SK-N-SH treated with all-trans-retinoic acid at 6 μM for 48 hours (cell line): ENCODE results near the gene PRR5L.

Source experiments
- ATAC-seq: fragments of 200-7000 bp; cut with Tn5 transposase; 3 replicates; pipeline ENCODE4 v1.9.1; 2020; ENCODE audit warnings: mild to moderate bottlenecking, moderate library complexity
- BACH2 ChIP-seq: fragments of 250-450 bp; sonication (Bioruptor Pico); IDR thresholded peaks from 2 replicates; pipeline ENCODE4 v1.9.0; 2021; ENCODE audit warnings: mild to moderate bottlenecking, borderline replicate concordance
- CREB5 ChIP-seq: fragments of 250-450 bp; sonication (Bioruptor Pico); IDR thresholded peaks from 2 replicates; pipeline ENCODE4 v1.5.1; 2020; ENCODE audit warnings: low read depth, mild to moderate bottlenecking, moderate library complexity
- CSDC2 ChIP-seq: fragments of 250-450 bp; sonication (Bioruptor Pico); IDR thresholded peaks from 2 replicates; pipeline ENCODE4 v1.5.0; 2020; ENCODE audit warnings: mild to moderate bottlenecking, moderate library complexity
- CSRNP3 ChIP-seq: fragments of 250-450 bp; sonication (Bioruptor Pico); IDR thresholded peaks from 2 replicates; pipeline ENCODE4 v1.5.1; 2021; ENCODE audit warnings: mild to moderate bottlenecking, moderate library complexity
- ESRRG ChIP-seq: fragments of 250-450 bp; sonication (Bioruptor Pico); IDR thresholded peaks from 2 replicates; pipeline ENCODE4 v1.6.1; 2021; ENCODE audit warnings: mild to moderate bottlenecking
- GLIS3 ChIP-seq: fragments of 250-450 bp; sonication (Bioruptor Pico); IDR thresholded peaks from 2 replicates; pipeline ENCODE4 v1.5.0; 2020; ENCODE audit warnings: mild to moderate bottlenecking, moderate library complexity
- ISL1 ChIP-seq: fragments of 250-450 bp; sonication (Bioruptor Pico); IDR thresholded peaks from 2 replicates; pipeline ENCODE4 v2.1.2; 2022; ENCODE audit warnings: mild to moderate bottlenecking, moderate library complexity
- POU6F1 ChIP-seq: fragments of 250-450 bp; sonication (Bioruptor Pico); IDR thresholded peaks from 2 replicates; pipeline ENCODE4 v1.8.0; 2021; ENCODE audit warnings: low read depth, mild to moderate bottlenecking, moderate library complexity, borderline replicate concordance
- PPARA ChIP-seq: fragments of 250-450 bp; sonication (Bioruptor Pico); IDR thresholded peaks from 2 replicates; pipeline ENCODE4 v1.5.0; 2020; ENCODE audit warnings: mild to moderate bottlenecking, borderline replicate concordance
- RARB ChIP-seq: fragments of 250-450 bp; sonication (Bioruptor Pico); IDR thresholded peaks from 2 replicates; pipeline ENCODE4 v1.8.0; 2021; ENCODE audit warnings: mild to moderate bottlenecking, moderate library complexity
- SNAI2 ChIP-seq: fragments of 250-450 bp; sonication (Bioruptor Pico); IDR thresholded peaks from 2 replicates; pipeline ENCODE4 v1.5.0; 2020; ENCODE audit warnings: mild to moderate bottlenecking, moderate library complexity
- TCF4 ChIP-seq: fragments of 250-450 bp; sonication (Bioruptor Pico); IDR thresholded peaks from 2 replicates; pipeline ENCODE4 v1.8.0; 2021; ENCODE audit warnings: mild to moderate bottlenecking, moderate library complexity, borderline replicate concordance
- TOX ChIP-seq: fragments of 250-450 bp; sonication (Bioruptor Pico); IDR thresholded peaks from 2 replicates; pipeline ENCODE4 v1.8.0; 2021; ENCODE audit warnings: mild to moderate bottlenecking, moderate library complexity, borderline replicate concordance
- TSHZ2 ChIP-seq: fragments of 250-450 bp; sonication (Bioruptor Pico); IDR thresholded peaks from 2 replicates; pipeline ENCODE4 v1.5.0; 2020; ENCODE audit warnings: mild to moderate bottlenecking, moderate library complexity
- ZC3H10 ChIP-seq: fragments of 250-450 bp; sonication (Bioruptor Pico); IDR thresholded peaks from 2 replicates; pipeline ENCODE4 v1.5.1; 2021; ENCODE audit warnings: mild to moderate bottlenecking, moderate library complexity
- ZFP30 ChIP-seq: fragments of 450-650 bp; formaldehyde crosslinking; IDR thresholded peaks from 2 replicates; pipeline ENCODE4 v1.5.0; 2022; ENCODE audit warnings: mild to moderate bottlenecking, moderate library complexity
- ZNF565 ChIP-seq: fragments of 450-650 bp; formaldehyde crosslinking; conservative IDR thresholded peaks from 2 replicates; pipeline ENCODE4 v1.5.0; 2020; ENCODE audit warnings: low read depth, mild to moderate bottlenecking, moderate library complexity
- ZNF70 ChIP-seq: fragments of 450-650 bp; formaldehyde crosslinking; IDR thresholded peaks from 2 replicates; pipeline ENCODE4 v1.5.0; 2020; ENCODE audit warnings: mild to moderate bottlenecking, moderate library complexity
- ZNF8 ChIP-seq: fragments of 450-650 bp; formaldehyde crosslinking; IDR thresholded peaks from 2 replicates; pipeline ENCODE4 v1.5.0; 2020; ENCODE audit warnings: mild to moderate bottlenecking, moderate library complexity

Gene PRR5L

GRCh38 chr11:36372101-36372771 is 76.1 kb downstream of the PRR5L start:
- TF ChIP-seq CSDC2 (CRISPR knock-in tag) = no peak
- no peak for TF ChIP-seq ZNF70 (CRISPR knock-in tag)
- no peak for TF ChIP-seq CSRNP3 (CRISPR knock-in tag)
- TF ChIP-seq ISL1 = no peak
- TF ChIP-seq TSHZ2 (CRISPR knock-in tag) = no peak
- TF ChIP-seq ESRRG (CRISPR knock-in tag) = no peak
- no peak for TF ChIP-seq TCF4 (CRISPR knock-in tag)
- TF ChIP-seq GLIS3 (CRISPR knock-in tag) = no peak
- no peak for TF ChIP-seq PPARA (CRISPR knock-in tag)
- no peak for TF ChIP-seq ZFP30 (CRISPR knock-in tag)
- TF ChIP-seq CREB5 (CRISPR knock-in tag) = no peak
- no peak for TF ChIP-seq BACH2
- TF ChIP-seq SNAI2 (CRISPR knock-in tag) = no peak
- TF ChIP-seq ZNF565 = no peak
- TF ChIP-seq ZNF8 (CRISPR knock-in tag) = no peak
- no peak for TF ChIP-seq TOX (CRISPR knock-in tag)
- no peak for ATAC-seq

- ATAC-seq = no peak
- TF ChIP-seq TCF4 (CRISPR knock-in tag) = no peak
- no peak for TF ChIP-seq POU6F1 (CRISPR knock-in tag)
- no peak for TF ChIP-seq ZNF70 (CRISPR knock-in tag)
- no peak for TF ChIP-seq CSRNP3 (CRISPR knock-in tag)
- TF ChIP-seq, all 23 proteins: peak for 0
Measured at GRCh38 chr11:36373016-36374010, 77.2 kb downstream of the PRR5L start.

GRCh38 chr11:36374726-36375125 is 78.6 kb downstream of the PRR5L start:
- TF ChIP-seq ZC3H10 (CRISPR knock-in tag) (no peak), ZNF565 (no peak), ESRRG (CRISPR knock-in tag) (no peak), GLIS3 (CRISPR knock-in tag) (no peak), RARB (CRISPR knock-in tag) (no peak), TCF4 (CRISPR knock-in tag) (no peak), CSRNP3 (CRISPR knock-in tag) (no peak)
- no peak for ATAC-seq
